OCI-LY7 (cell line): ENCODE data around the gene XRCC3.

Experiments used
- CTCF ChIP-seq: fragments of 200-600 bp; sonication (generic); conservative IDR thresholded peaks from 2 replicates; pipeline ENCODE4 v1.5.1; 2014; ENCODE audit warnings: mild to moderate bottlenecking, antibody characterized with exemption, low read length, moderate library complexity, mixed read lengths
- EZH2phosphoT487 ChIP-seq: fragments of 200-600 bp; sonication (generic); IDR thresholded peaks from 2 replicates; pipeline ENCODE4 v1.6.1; 2018; ENCODE audit warnings: low read depth, borderline replicate concordance, mild to moderate bottlenecking, mixed run types, antibody characterized with exemption, low read length, moderate library complexity, mixed read lengths

DNA sequence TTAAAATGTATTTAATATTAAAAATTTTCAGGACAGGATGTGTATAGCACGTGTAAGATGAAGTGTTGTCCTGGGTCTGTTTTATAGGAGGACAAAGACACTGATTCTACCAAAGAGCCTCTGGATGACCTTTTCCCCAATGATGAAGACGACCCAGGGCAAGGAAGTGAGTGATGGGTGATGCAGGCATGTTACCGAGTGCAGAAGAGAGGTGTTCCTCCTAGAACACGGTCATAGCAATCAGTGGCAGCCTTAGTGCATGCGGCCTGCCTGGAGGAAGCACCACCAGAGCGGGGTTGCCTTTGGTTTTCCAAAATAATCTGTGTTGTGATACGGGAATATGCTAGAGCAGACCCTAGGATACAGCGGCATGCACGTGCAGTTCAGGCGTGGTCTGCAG, 53.2 kb downstream of the XRCC3 start:
- TF ChIP-seq CTCF (no peak), EZH2phosphoT487 (no peak)
